Spinal cord (tissue), 10 donors: ENCODE data around the gene CABLES1. TPM values are rescaled to one million over a fixed set of nuclear protein-coding genes. Genes with fewer than 3 reads are reported as not detected.
"Not testable (repeated sequence)": the region's sequence is repeated elsewhere in the genome, so short reads cannot be mapped to it uniquely, and the experiment has no call there.

ENCODE experiments used
- DNase-seq, 6 donors: peaks; one replicate each; pipeline versions ENCODE4 v3.0.0 to v3.0.0-alpha.2; 2013 to 2015; ENCODE audit warnings: low spot score in 6 of 6, low read depth in 4 of 6
- H3K27ac ChIP-seq: one replicate; pipeline ENCODE4 v1.5.1; 2013; ENCODE audit warnings: low read depth, low read length, control low read depth
- H3K27me3 ChIP-seq: one replicate; pipeline ENCODE4 v1.6.1; 2013; ENCODE audit warnings: low read length; ENCODE audit not compliant: control insufficient read depth, insufficient read depth
- H3K36me3 ChIP-seq: one replicate; pipeline ENCODE4 v1.6.1; 2013; ENCODE audit warnings: low read length; ENCODE audit not compliant: control insufficient read depth, insufficient read depth
- H3K4me1 ChIP-seq: one replicate; pipeline ENCODE4 v1.6.1; 2013; ENCODE audit warnings: low read length; ENCODE audit not compliant: control insufficient read depth, insufficient read depth
- H3K4me3 ChIP-seq: one replicate; pipeline ENCODE4 v1.5.1; 2013; ENCODE audit warnings: low read depth, low read length, control low read depth
- H3K9me3 ChIP-seq: one replicate; pipeline ENCODE4 v1.6.1; 2013; ENCODE audit warnings: low read length; ENCODE audit not compliant: control insufficient read depth, insufficient read depth
- WGBS: methylation state at CpG from one replicate; pipeline ENCODE4 v1.1.5; 2013; ENCODE audit warnings: missing lambda C conversion rate; ENCODE audit not compliant: insufficient coverage; 5-methylcytosine and 5-hydroxymethylcytosine counted together
- polyA plus RNA-seq, 2 donors: library from polyadenylated mRNA; unstranded; fragments of 120-200 nt; gene quantifications; one replicate each; pipeline ENCODE4 v1.2.1, GENCODE V29; 2013; ENCODE audit not compliant: insufficient read length in 2 of 2
- total RNA-seq, 2 donors: library from RNA; depleted of rRNA in 1 of 2; stranded (reverse); fragments of 120-200 nt in 1 of 2; fragments of >200 nt in 1 of 2; gene quantifications; one replicate each; pipeline versions ENCODE4 v1.2.3 to v1.2.4, GENCODE V29; 2013 to 2014
- donor health status: healthy.

CABLES1 gene
- total and polyA plus RNA-seq, 4 donors, result 7.6 to 30.4 (median 12.2) TPM

GRCh38 chr18:23265682-23266399, 130.6 kb downstream of the CABLES1 start:
- Histone ChIP-seq H3K27me3 (no peaks in the 10 kb centered on the region), H3K36me3 (no peaks in the 10 kb centered on the region), H3K4me1 (peaks cover 12% of the 10 kb centered on the region), H3K27ac (no peak overlapping the region), H3K4me3 (no peak overlapping the region), H3K9me3 (no peaks in the 10 kb centered on the region)
- WGBS, result 67% methylated on average over 4 of the region's 7 CpGs
- DNase-seq, result no peak

GRCh38 chr18:23266717-23267446, 131.6 kb downstream of the CABLES1 start:
- Histone ChIP-seq H3K4me1 (peaks cover 12% of the 10 kb centered on the region), H3K36me3 (no peaks in the 10 kb centered on the region), H3K4me3 (no peak overlapping the region), H3K9me3 (no peaks in the 10 kb centered on the region), H3K27me3 (no peaks in the 10 kb centered on the region), H3K27ac (no peak overlapping the region)
- DNase-seq, result no peak
- 91% methylated on average over 20 of the region's 20 CpGs for WGBS

DNA sequence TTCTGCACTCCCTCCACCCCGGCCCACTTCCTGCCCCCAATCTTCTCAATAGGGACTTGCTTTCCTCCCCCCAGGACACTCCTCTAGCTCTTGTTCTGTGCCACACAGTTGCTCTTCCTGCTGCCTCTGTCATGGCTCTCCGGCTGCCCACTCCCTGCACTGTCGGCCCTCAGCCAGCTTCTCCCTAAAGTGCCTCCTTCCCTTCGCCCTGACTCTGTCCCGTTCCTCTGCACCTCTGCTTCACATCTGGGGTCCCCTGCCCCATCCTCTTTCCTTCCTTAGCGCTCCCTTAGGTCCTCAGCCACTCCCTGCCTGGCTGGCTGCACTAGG, 132.1 kb downstream of the CABLES1 start:
- no peak for DNase-seq
- Histone ChIP-seq H3K27me3 (no peaks in the 10 kb centered on the region), H3K4me1 (peaks cover 12% of the 10 kb centered on the region), H3K27ac (no peak overlapping the region), H3K4me3 (no peak overlapping the region), H3K36me3 (no peaks in the 10 kb centered on the region), H3K9me3 (no peaks in the 10 kb centered on the region)
- 86% methylated on average over 6 of the region's 6 CpGs for WGBS

GRCh38 chr18:23268641-23269040, 133.4 kb downstream of the CABLES1 start:
- Histone ChIP-seq H3K4me3 (no peak overlapping the region), H3K27me3 (no peaks in the 10 kb centered on the region), H3K4me1 (peaks cover 6% of the 10 kb centered on the region), H3K36me3 (no peaks in the 10 kb centered on the region), H3K27ac (no peak overlapping the region), H3K9me3 (no peaks in the 10 kb centered on the region)
- WGBS, result 80% methylated on average over 4 of the region's 8 CpGs
- no peak for DNase-seq

GRCh38 chr18:23269068-23269467, 133.8 kb downstream of the CABLES1 start:
- H3K9me3 ChIP-seq, H3K4me1 ChIP-seq, H3K36me3 ChIP-seq, H3K4me3 ChIP-seq, H3K27me3 ChIP-seq, H3K27ac ChIP-seq, DNase-seq: not testable (repeated sequence)
- WGBS, result no CpG with 5 or more reads among the region's 1 CpG

DNA sequence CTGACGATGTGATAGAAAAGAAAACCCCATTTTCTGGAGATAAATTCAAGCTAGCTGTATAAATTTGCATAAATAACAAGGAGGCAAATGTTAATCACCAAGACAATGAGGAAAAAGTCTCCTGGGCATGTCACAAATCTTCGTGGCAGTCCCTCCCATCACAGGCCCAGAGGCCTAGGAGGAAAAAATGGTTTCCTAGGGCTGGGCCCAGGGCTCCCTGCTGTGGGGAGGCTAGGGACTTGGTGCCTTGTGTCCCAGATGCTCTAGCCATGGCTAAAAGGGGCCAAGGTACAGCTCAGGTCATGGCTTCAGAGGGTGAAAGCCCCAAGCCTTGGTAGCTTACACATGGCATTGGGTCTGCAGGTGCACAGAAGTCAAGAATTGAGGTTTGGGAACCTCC, 134.6 kb downstream of the CABLES1 start:
- H3K9me3 ChIP-seq, result no peaks in the 10 kb centered on the region
- no peak overlapping the region for H3K27ac ChIP-seq
- 100% methylated on average over 2 of the region's 2 CpGs for WGBS

DNA sequence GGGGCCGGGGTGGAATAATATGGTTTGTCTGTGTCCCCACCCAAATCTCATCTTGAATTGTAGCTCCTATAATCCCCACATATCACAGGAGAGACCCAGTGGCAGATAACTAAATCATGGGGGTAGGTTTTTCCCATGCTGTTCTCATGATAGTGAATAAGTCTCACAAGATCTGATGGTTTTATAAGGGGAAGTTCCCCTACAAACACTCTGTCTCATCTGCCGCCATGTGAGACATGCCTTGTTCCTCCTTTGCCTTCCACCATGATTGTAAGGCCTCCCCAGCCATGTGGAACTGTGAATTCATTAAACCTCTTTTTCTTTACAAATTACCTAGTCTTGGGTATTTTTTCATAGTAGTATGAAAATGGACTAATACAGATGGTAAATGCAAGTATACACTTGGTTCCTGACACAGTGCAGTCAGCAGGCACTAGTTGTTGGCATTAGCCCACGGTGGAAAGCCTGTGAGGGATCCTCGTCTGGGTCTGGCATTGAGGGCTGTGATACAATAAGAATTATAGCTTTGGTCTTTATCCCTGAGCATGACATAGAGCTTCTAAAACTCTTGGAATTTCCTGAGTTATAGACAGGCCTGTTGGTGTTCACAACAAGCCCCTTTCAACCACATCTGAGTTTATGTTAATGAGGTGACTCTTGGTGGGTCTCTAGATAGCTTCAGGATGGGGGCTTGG, 135.8 kb downstream of the CABLES1 start:
- no peak overlapping the region for H3K4me3 ChIP-seq
- H3K9me3 ChIP-seq, result no peaks in the 10 kb centered on the region
- H3K27ac ChIP-seq, result no peak overlapping the region
- H3K27me3 ChIP-seq, result no peaks in the 10 kb centered on the region
- peaks cover 5% of the 10 kb centered on the region for H3K4me1 ChIP-seq
- H3K36me3 ChIP-seq, result no peaks in the 10 kb centered on the region
- 77% methylated on average over 2 of the region's 4 CpGs for WGBS
- DNase-seq, result no peak

More for the DNA sequence above, 134.6 kb downstream of the CABLES1 start:
- Histone ChIP-seq H3K4me1 (peaks cover 5% of the 10 kb centered on the region), H3K36me3 (no peaks in the 10 kb centered on the region), H3K4me3 (no peak overlapping the region), H3K27me3 (no peaks in the 10 kb centered on the region)
- no peak for DNase-seq

DNA sequence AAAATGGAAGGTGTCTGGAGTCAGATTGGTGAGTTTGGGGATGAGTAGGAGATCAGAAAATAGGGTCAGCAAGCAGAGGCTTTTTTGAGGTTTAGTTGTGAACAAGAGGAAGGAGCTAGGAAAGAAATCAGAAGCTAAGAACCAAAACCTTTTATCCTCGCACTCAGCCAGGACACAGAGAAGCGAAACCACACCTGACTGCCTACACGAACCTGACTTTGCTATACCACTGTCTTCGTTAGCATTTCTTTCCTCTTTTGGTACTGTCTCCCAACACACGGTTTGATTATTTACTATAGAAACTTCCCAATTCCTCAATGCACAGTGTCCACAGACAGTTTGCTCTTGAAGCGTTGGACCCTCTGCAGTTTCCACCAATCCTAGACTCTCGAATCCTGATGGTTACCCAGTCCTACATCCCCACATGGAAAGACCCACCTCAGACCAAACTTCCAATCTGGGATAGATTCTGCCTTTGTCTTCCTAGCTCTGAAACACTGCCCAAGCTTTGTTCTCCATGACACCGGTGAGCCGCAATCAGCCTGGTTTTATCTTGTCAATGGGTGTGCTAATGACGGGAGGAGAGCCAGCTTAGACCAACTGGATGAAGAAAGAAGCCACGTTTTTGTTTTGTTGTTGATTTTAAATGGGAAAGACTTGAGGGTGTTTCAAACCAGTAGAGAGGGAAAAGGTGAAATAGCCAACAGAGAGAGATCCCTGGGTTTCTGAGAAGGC, 137.4 kb downstream of the CABLES1 start:
- Histone ChIP-seq H3K9me3 (no peaks in the 10 kb centered on the region), H3K4me1 (no peaks in the 10 kb centered on the region), H3K27ac (no peak overlapping the region), H3K27me3 (no peaks in the 10 kb centered on the region), H3K4me3 (no peak overlapping the region), H3K36me3 (no peaks in the 10 kb centered on the region)
- DNase-seq, result no peak
- WGBS, result 85% methylated on average over 10 of the region's 11 CpGs

DNA sequence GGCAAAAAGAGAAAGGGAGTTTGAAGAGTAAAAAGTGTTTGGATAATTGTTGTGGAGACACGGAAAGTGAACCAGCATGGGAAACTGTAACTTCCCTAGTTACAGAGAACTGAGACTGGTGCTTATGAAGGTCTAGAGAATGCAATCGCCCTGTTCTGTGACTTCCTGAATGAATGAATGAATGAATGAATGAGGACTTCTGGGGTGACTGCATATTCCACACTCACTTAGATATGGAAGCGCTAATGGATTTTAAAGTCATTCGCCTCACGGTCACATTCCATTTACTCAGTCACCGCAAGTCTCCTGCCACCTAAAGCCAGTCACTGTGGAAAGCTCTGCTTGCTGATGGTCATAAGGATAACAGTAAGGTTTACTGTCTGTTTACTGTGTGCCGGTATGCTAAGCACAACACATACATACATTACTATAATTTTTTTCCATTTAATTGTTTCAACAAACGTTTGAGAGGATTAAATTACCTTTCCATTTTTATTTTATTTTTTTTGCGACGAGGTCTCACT, 138.2 kb downstream of the CABLES1 start:
- no peak for DNase-seq
- no peaks in the 10 kb centered on the region for H3K4me1 ChIP-seq
- no peak overlapping the region for H3K27ac ChIP-seq
- no peaks in the 10 kb centered on the region for H3K9me3 ChIP-seq
- whole genome bisulfite sequencing, result 90% methylated on average over 5 of the region's 10 CpGs
- no peaks in the 10 kb centered on the region for H3K36me3 ChIP-seq
- no peaks in the 10 kb centered on the region for H3K27me3 ChIP-seq
- H3K4me3 ChIP-seq, result no peak overlapping the region
